ENCODE results near the gene IGF1R. TPM values are rescaled to one million over a fixed set of nuclear protein-coding genes. Genes with fewer than 3 reads are reported as not detected.
"Not testable (repeated sequence)": the region's sequence is repeated elsewhere in the genome, so short reads cannot be mapped to it uniquely, and the experiment has no call there.

Gene IGF1R
- total and polyA plus RNA-seq, 4 donors, result 17.6 to 34.8 (median 21.0) TPM

- no CpG with 5 or more reads among the region's 3 CpGs for WGBS (ENCODE audit: insufficient coverage)
- Histone ChIP-seq H3K4me3 (ENCODE audit: low read depth, low read length) (no peak overlapping the region), H3K9me3 (ENCODE audit: control insufficient read depth, insufficient read depth, low read length) (no peaks in the 10 kb centered on the region), H3K27ac (ENCODE audit: low read depth, low read length) (no peak overlapping the region), H3K4me1 (ENCODE audit: control insufficient read depth, insufficient read depth, low read length) (no peaks in the 10 kb centered on the region), H3K36me3 (ENCODE audit: control insufficient read depth, insufficient read depth, low read length) (no peaks in the 10 kb centered on the region), H3K27me3 (ENCODE audit: control insufficient read depth, insufficient read depth, low read length) (no peaks in the 10 kb centered on the region)
- no peak for DNase-seq (ENCODE audit: low read depth in 4 of 6, low spot score in 6 of 6)
Observed at GRCh38 chr15:99002226-99002625, 353.9 kb downstream of the IGF1R start.

DNA sequence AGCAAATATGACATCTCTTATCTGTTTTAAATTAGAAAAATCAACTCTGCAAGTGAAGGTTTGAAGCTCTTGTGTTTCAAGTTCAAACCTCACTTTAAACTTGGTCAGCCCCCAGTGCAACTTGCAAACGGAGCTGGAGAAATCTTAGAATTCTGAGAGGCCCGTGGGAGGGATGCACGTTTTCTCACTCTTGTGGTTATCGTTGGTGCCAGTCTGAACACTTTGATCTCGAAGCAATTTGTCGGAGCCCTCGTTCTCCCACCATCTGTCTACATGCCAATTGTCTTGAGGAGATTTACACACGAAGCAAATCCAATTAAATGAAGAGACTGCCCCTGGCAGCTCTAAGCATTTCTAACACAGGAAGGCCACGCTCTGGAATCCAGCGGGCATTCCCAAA is 355.0 kb downstream of the IGF1R start:
- not testable (repeated sequence) for H3K4me1 ChIP-seq (ENCODE audit: control insufficient read depth, insufficient read depth, low read length); H3K9me3 ChIP-seq (ENCODE audit: control insufficient read depth, insufficient read depth, low read length); H3K36me3 ChIP-seq (ENCODE audit: control insufficient read depth, insufficient read depth, low read length); H3K4me3 ChIP-seq (ENCODE audit: low read depth, low read length); H3K27ac ChIP-seq (ENCODE audit: low read depth, low read length); DNase-seq (ENCODE audit: low read depth in 4 of 6, low spot score in 6 of 6); H3K27me3 ChIP-seq (ENCODE audit: control insufficient read depth, insufficient read depth, low read length)
- WGBS (ENCODE audit: insufficient coverage), result no CpG with 5 or more reads among the region's 10 CpGs

- not testable (repeated sequence) for H3K27ac ChIP-seq (ENCODE audit: low read depth, low read length); H3K36me3 ChIP-seq (ENCODE audit: control insufficient read depth, insufficient read depth, low read length); H3K9me3 ChIP-seq (ENCODE audit: control insufficient read depth, insufficient read depth, low read length); H3K4me1 ChIP-seq (ENCODE audit: control insufficient read depth, insufficient read depth, low read length); H3K27me3 ChIP-seq (ENCODE audit: control insufficient read depth, insufficient read depth, low read length); H3K4me3 ChIP-seq (ENCODE audit: low read depth, low read length)
- DNase-seq (ENCODE audit: low read depth in 4 of 6, low spot score in 6 of 6), result peak in 1 of 6 donors; percentile 28
- 36% methylated on average over 31 of the region's 38 CpGs for WGBS (ENCODE audit: insufficient coverage)
Observed at GRCh38 chr15:99004998-99005974, 356.9 kb downstream of the IGF1R start.

- Histone ChIP-seq H3K4me3 (ENCODE audit: low read depth, low read length) (no peak overlapping the region), H3K27me3 (ENCODE audit: control insufficient read depth, insufficient read depth, low read length) (no peaks in the 10 kb centered on the region), H3K9me3 (ENCODE audit: control insufficient read depth, insufficient read depth, low read length) (no peaks in the 10 kb centered on the region), H3K27ac (ENCODE audit: low read depth, low read length) (no peak overlapping the region), H3K36me3 (ENCODE audit: control insufficient read depth, insufficient read depth, low read length) (no peaks in the 10 kb centered on the region), H3K4me1 (ENCODE audit: control insufficient read depth, insufficient read depth, low read length) (no peaks in the 10 kb centered on the region)
- 87% methylated on average over 9 of the region's 9 CpGs for WGBS (ENCODE audit: insufficient coverage)
- no peak for DNase-seq (ENCODE audit: low read depth in 4 of 6, low spot score in 6 of 6)
Observed at GRCh38 chr15:99006146-99006545, 357.8 kb downstream of the IGF1R start.

- Histone ChIP-seq H3K4me3 (ENCODE audit: low read depth, low read length) (no peak overlapping the region), H3K27ac (ENCODE audit: low read depth, low read length) (no peak overlapping the region), H3K27me3 (ENCODE audit: control insufficient read depth, insufficient read depth, low read length) (no peaks in the 10 kb centered on the region), H3K9me3 (ENCODE audit: control insufficient read depth, insufficient read depth, low read length) (no peaks in the 10 kb centered on the region), H3K36me3 (ENCODE audit: control insufficient read depth, insufficient read depth, low read length) (no peaks in the 10 kb centered on the region), H3K4me1 (ENCODE audit: control insufficient read depth, insufficient read depth, low read length) (no peaks in the 10 kb centered on the region)
- DNase-seq (ENCODE audit: low read depth in 4 of 6, low spot score in 6 of 6), result no peak
- 87% methylated on average over 17 of the region's 17 CpGs for WGBS (ENCODE audit: insufficient coverage)
Observed at GRCh38 chr15:99006904-99007495, 358.7 kb downstream of the IGF1R start.

DNA sequence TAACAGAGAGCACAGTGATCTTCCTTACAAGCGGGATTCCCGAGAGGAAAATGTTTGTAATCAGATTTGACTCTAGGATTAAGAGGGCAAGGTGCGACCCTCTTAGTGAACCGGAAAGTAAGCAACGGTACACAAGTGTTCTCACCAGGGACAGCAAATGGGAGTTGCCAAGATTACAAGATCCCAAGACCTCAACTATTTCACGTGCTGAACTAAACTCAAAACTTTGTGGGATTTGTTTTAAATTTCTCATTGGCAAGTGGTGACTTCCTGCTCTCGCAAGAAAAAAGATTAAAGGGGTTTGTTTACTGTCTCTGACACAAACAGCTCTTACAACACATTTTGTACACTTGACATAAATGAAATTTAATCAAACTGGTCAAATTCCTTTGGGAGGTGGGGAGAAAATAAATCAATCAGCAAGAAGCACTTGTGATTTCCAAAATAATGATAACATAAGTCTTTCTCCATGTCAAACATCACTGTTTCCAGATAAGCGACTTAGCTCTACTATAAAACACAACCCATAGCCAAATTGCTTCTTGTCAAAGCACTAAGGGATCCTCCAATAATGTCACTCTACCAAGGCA is 361.5 kb downstream of the IGF1R start:
- 81% methylated on average over 6 of the region's 8 CpGs for WGBS (ENCODE audit: insufficient coverage)

DNA sequence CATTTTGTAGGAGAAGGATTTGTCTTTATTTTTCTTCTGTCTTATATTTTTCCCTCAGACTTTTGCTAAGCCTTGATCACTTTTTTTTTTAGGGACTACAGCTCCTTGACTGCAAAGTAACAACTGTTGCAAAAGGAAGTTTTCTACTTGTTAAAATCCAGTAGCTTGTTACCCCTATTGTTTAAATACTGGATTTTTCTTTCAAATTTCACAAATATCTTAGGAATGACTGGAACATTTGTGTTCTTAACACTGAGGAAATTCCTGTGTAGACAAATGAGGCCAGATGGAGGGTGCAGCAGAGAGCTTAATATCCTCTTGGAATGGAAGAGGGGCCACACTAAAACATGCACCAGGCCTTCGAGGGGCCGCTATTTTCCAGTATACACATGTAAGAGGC is 362.4 kb downstream of the IGF1R start:
- WGBS (ENCODE audit: insufficient coverage), result no CpG with 5 or more reads among the region's 2 CpGs
- DNase-seq (ENCODE audit: low read depth in 4 of 6, low spot score in 6 of 6), result no peak

More for the DNA sequence above, 361.5 kb downstream of the IGF1R start:
- no peaks in the 10 kb centered on the region for H3K36me3 ChIP-seq (ENCODE audit: control insufficient read depth, insufficient read depth, low read length)
- no peak overlapping the region for H3K4me3 ChIP-seq (ENCODE audit: low read depth, low read length)
- peaks cover 4% of the 10 kb centered on the region for H3K4me1 ChIP-seq (ENCODE audit: control insufficient read depth, insufficient read depth, low read length)
- H3K9me3 ChIP-seq (ENCODE audit: control insufficient read depth, insufficient read depth, low read length), result no peaks in the 10 kb centered on the region
- no peak for DNase-seq (ENCODE audit: low read depth in 4 of 6, low spot score in 6 of 6)
- no peaks in the 10 kb centered on the region for H3K27me3 ChIP-seq (ENCODE audit: control insufficient read depth, insufficient read depth, low read length)
- H3K27ac ChIP-seq (ENCODE audit: low read depth, low read length), result no peak overlapping the region

More for the DNA sequence above, 362.4 kb downstream of the IGF1R start:
- Histone ChIP-seq H3K27ac (ENCODE audit: low read depth, low read length) (no peak overlapping the region), H3K36me3 (ENCODE audit: control insufficient read depth, insufficient read depth, low read length) (no peaks in the 10 kb centered on the region), H3K4me3 (ENCODE audit: low read depth, low read length) (no peak overlapping the region), H3K27me3 (ENCODE audit: control insufficient read depth, insufficient read depth, low read length) (peaks cover 9% of the 10 kb centered on the region), H3K9me3 (ENCODE audit: control insufficient read depth, insufficient read depth, low read length) (no peaks in the 10 kb centered on the region), H3K4me1 (ENCODE audit: control insufficient read depth, insufficient read depth, low read length) (peaks cover 13% of the 10 kb centered on the region)

Small RNA genes within 50 kb of the gene (small RNA-seq; reads per million reads assigned to genes)
- gene MIR4714 (ENCODE audit: low replicate concordance), result not detected
